GM12801 (cell line): ENCODE measurements around the gene CLIP4.

ENCODE experiments used
- CTCF ChIP-seq: IDR thresholded peaks from one replicate; pipeline ENCODE4 v1.5.1; 2011; ENCODE audit warnings: control low read depth; ENCODE audit not compliant: insufficient read length; ENCODE audit errors: extremely low read depth

The CLIP4 gene

GRCh38 chr2:29114946-29115609 lies at the start of gene CLIP4:
Gene CLIP4, plus strand, starts transcription at chr2:29115415. Its CDS starts 5,974 bp downstream, at chr2:29121389.
- no peak for TF ChIP-seq CTCF

GRCh38 chr2:29066271-29066860 lies 48.8 kb upstream of the CLIP4 start:
- no peak for TF ChIP-seq CTCF

GRCh38 chr2:29066997-29067605 lies 48.1 kb upstream of the CLIP4 start:
- no peak for TF ChIP-seq CTCF

GRCh38 chr2:29068513-29068912 lies 46.7 kb upstream of the CLIP4 start:
- no peak for TF ChIP-seq CTCF

- no peak for TF ChIP-seq CTCF
These were observed 44.7 kb upstream of the CLIP4 start for GRCh38 chr2:29070526-29070925.

GRCh38 chr2:29071032-29071975 lies 43.9 kb upstream of the CLIP4 start:
- TF ChIP-seq CTCF = no peak

- TF ChIP-seq CTCF = no peak
These were observed 43.0 kb upstream of the CLIP4 start for GRCh38 chr2:29072251-29072650.
